D721Med (cell line): ENCODE results near the gene PPP2R5C.

ENCODE experiments used
- DNase-seq: peaks from one replicate; pipeline ENCODE4 v3.0.0; 2011; ENCODE audit warnings: low spot score; ENCODE audit not compliant: insufficient read length
- FAIRE-seq: peaks from 2 replicates; lab custom pipeline; 2011; peaks lifted over from hg19 to GRCh38; lab: Jason Lieb, UNC
- CTCF ChIP-seq: IDR thresholded peaks from 2 replicates; pipeline ENCODE4 v1.5.1; 2012; ENCODE audit warnings: mild to moderate bottlenecking, control low read depth; ENCODE audit not compliant: insufficient read depth; ENCODE audit errors: missing control alignments

The PPP2R5C gene

GRCh38 chr14:101939646-101940170 is 178.2 kb downstream of the PPP2R5C start:
- no peak for TF ChIP-seq CTCF
- no peak for FAIRE-seq
- DNase-seq: no peak

- no peak for FAIRE-seq
These were observed 182.9 kb downstream of the PPP2R5C start for GRCh38 chr14:101944451-101944850.

GRCh38 chr14:101945171-101945570 is 183.7 kb downstream of the PPP2R5C start:
- TF ChIP-seq CTCF: no peak
- DNase-seq (no peak), FAIRE-seq (no peak)

More at GRCh38 chr14:101944451-101944850, 182.9 kb downstream of the PPP2R5C start:
- no peak for TF ChIP-seq CTCF
- no peak for DNase-seq

GRCh38 chr14:101947577-101947903 is 186.0 kb downstream of the PPP2R5C start:
- FAIRE-seq: no peak
- TF ChIP-seq CTCF: no peak
- DNase-seq: no peak

- no peak for TF ChIP-seq CTCF
- peak; percentile 66 for FAIRE-seq
- peak; percentile 92 for DNase-seq
These were observed 186.6 kb downstream of the PPP2R5C start for GRCh38 chr14:101947904-101948665.

GRCh38 chr14:101948666-101949216 is 187.2 kb downstream of the PPP2R5C start:
- no peak for DNase-seq
- TF ChIP-seq CTCF: no peak
- FAIRE-seq: no peak

GRCh38 chr14:101950100-101950499 is 188.6 kb downstream of the PPP2R5C start:
- no peak for FAIRE-seq
- no peak for DNase-seq
- no peak for TF ChIP-seq CTCF
